Stimulated activated CD4-positive, alpha-beta T cell treated with anti-CD3 and anti-CD28 coated beads, Interleukin-12 subunit alpha, Interleukin-12 subunit beta, amount 100 ng/mL, for 48 hours (primary cell): ENCODE measurements around the gene PDCD4.
A peak's percentile ranks its signal among the peaks of the same experiment; 100 is the strongest.
"Not testable (repeated sequence)": the region's sequence is repeated elsewhere in the genome, so short reads cannot be mapped to it uniquely, and the experiment has no call there.

Experiments used
- DNase-seq, 3 donors: peaks; one replicate each; pipeline ENCODE4 v3.0.0-alpha.2; 2020; ENCODE audit warnings: low read depth in 2 of 3, low spot score in 1 of 3

Gene PDCD4

DNA sequence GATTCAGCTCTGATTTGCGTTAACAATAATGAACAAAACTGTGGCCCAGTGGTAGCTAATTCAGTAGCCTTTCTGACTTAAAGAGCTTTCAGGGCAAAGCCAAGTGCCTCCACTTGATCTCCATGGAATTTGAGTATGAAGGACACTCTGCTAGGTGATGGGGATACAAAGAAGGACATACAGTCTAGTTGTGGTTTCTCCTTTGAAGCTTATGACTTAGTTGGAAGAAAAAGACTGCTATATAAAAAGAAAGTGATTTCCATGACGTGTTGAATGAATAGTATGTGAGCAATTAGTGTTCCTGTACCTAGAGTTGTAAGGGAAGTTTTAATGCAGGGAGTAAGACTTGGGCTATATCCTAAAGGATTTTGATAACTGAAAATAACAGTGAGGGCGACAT, 8.3 kb downstream of the PDCD4 start:
- no peak for DNase-seq

DNA sequence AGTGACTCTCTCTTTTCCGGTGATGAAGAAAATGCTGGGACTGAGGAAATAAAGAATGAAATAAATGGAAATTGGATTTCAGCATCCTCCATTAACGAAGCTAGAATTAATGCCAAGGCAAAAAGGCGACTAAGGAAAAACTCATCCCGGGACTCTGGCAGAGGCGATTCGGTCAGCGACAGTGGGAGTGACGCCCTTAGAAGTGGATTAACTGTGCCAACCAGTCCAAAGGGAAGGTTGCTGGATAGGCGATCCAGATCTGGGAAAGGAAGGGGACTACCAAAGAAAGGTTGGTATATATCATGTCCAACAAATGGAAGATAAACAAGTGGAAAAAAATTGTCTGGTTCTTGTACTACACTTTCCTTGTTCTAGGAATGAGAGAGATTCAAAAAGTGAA, 9.5 kb downstream of the PDCD4 start:
- DNase-seq: no peak

DNA sequence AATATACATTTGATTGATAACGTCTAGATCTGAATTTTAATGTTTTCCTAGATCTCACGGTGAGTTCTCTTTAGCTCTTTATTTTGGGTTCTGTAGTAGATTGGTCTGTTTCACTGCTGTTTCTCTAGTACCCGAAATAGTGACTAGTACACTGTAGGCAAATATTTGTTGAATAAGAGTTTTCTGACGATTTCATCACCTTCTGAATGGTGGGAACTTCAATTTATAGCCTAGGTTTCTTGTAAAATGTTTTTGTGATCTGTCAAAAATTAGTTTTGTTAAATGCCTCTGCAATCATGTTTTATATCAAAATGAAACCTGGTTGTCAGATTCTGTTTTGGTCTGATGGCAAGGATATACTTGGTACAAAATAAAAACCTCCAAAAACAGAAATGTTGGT, 10.2 kb downstream of the PDCD4 start:
- no peak for DNase-seq

DNA sequence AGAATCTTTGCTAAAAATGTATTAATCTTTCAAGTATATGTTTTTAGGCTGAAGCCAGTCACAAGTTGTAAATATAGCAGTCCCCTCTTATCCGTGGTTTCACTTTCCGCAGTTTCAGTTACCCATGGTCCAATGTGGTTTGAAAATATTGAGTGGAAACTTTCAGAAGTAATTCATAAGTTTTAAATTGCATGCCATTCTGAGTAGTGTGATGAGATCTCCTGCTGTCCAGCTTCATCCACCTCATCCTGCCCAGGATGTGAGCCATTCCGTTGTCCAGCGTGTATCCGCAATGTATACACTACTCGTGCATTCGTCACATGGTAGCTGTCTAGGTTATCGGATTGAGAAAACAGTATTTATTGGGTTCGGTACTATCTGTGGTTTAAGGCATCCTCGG, 12.2 kb downstream of the PDCD4 start:
- DNase-seq: no peak

DNA sequence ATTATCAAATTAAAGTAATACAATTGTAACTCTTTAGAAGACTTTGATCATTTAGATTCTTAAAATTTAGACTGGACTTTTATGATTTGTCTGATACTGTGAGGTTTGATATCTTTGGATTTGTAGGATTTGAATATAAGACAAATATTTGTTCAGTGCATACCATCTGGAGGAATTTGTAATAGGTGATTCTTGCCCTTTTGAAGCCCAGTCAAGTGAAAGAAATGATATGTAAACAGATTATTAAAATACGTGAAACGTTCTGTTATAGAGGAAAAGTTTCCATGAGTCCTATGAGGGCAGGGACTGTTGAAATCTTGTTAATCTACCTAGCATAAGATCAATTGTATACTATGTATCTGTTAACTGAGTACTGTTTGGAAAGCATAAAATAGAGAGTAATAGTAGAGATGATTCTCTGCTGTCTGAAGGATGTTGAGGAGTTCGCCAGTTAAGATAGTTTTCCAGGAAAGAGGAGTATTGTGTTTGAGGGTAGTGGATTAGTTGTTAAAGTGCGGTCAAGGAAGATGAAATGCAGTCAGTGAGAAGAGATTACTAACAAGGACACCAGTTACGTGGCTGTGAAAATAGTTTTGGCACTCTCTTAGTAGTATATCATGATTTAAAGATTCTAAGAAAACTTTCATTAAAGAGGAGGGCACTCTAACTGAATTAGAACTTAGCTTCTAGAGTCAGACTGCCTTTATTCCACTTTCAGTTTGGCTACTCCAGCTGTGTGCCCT, 14.4 kb downstream of the PDCD4 start:
- no peak for DNase-seq

DNA sequence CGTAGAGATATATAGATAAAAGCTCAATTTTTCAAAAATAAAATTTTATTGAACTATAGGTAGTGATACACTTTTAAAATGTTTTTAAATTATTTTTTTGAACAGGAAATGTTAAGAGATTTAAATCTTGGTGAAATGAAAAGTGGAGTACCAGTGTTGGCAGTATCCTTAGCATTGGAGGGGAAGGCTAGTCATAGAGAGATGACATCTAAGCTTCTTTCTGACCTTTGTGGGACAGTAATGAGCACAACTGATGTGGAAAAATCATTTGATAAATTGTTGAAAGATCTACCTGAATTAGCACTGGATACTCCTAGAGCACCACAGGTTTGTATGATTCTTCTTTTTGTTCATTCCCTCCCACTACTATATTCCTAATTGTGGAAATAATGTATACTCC, 15.8 kb downstream of the PDCD4 start:
- DNase-seq: no peak

DNA sequence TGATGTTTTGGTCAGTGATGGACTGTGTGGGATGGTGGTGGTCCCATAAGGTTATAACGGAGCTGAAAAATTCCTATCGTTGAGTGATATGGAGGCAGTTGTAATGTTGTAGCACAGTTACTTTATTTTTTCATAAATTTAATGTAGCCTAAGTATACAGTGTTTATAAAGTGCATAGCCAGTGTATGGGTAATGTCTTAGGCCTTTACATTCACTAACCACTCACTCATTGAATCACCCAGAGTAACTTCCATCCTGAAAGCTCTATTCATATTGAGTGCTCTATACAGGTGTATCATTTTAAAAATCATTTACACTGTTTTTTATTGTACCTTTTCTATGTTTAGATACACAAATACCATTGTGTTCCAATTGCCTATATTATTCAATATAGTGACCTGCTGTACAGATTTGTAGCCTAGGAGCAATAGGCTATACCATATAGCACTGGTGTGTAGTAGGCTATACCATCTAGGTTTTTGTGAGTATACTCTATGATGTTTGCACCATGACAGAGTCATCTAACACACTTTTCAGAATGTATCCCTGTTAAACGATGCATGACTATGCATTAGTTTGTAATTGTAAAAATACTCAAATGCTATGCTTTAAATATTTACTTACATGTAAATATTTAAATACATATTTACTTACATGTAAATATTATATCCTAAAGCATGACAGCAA, 21.0 kb downstream of the PDCD4 start:
- DNase-seq: no peak

DNA sequence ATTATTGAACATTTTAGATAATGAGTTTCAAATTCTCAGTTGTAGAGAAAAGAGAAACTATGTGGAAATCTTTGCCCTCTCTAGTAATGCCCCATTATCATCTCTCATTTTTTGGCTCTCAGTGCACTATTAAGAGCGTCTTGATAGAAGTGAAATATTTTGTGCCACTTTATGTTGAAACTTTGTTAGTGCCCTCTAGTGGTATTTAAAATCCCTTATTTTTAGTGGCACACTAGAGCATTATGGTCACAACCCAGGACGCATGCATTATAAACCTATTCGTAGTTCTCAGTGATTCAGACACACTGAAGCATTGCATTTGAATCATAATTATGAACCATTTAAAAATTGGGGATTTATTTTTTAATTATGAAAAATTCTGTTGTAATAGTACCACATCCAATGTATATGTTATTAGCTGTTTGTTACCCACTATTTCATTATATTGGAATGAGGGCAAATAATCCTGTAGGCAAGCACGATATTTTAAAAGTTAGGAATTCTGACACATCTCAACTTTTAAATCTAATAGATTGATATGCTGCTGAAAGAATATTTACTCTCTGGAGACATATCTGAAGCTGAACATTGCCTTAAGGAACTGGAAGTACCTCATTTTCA, 21.9 kb downstream of the PDCD4 start:
- no peak for DNase-seq

DNA sequence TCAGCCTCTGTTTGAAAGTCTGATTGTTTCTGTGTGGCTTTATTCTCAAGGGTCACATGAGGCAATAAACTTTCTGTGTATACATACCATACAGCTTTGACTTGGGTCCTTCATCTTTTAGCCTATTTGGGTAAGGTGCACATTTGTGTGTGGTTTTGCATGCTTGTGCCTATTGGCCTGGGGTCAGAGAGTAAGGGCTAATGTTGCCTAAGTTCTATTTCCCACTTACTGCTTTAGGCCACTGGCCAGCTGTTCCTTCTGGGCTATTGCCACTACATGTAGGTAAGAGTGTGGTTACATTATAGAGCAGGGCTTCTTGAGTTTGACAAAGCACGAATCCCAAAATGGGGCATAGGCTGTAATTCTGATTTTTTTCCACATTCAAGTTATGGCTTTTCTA, 25.5 kb downstream of the PDCD4 start:
- no peak for DNase-seq

DNA sequence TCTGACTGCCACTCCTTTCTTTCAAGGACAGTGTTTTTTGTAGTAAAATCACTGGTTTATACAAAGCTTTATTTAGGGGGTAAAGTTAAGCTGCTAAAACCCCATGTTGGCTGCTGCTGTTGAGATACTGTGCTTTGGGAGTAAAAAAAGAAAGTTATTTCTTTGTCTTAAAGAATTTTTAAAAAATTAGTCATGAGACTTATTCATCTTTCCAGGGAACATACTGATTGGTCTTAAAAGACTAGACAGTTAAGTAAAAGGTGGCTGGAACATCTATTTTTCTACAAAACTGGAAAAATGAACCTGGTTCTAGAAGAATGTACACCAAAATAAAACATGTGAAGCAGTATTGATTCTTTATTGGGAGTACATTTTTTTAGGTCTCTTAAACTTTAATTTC, 26.7 kb downstream of the PDCD4 start:
- no peak for DNase-seq

DNA sequence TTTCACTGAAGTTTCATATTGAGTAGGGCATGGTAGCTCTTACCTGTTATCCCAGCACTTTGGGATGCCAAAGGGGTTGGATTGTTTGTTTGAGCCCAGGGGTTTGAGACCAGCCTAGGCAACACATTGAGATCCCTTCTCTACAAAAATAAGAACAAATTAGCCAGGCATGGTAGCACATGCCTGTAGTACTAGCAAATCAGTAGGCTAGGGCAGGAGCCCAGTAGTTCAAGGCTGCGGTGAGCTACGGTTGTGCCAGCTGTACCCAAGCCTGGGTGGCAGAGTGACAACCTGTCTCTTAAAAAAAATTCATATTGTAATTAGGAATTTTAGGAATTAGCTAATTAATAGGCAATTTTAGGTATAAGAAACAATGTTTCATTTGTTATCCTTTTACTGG, 29.3 kb downstream of the PDCD4 start:
- no peak for DNase-seq

DNA sequence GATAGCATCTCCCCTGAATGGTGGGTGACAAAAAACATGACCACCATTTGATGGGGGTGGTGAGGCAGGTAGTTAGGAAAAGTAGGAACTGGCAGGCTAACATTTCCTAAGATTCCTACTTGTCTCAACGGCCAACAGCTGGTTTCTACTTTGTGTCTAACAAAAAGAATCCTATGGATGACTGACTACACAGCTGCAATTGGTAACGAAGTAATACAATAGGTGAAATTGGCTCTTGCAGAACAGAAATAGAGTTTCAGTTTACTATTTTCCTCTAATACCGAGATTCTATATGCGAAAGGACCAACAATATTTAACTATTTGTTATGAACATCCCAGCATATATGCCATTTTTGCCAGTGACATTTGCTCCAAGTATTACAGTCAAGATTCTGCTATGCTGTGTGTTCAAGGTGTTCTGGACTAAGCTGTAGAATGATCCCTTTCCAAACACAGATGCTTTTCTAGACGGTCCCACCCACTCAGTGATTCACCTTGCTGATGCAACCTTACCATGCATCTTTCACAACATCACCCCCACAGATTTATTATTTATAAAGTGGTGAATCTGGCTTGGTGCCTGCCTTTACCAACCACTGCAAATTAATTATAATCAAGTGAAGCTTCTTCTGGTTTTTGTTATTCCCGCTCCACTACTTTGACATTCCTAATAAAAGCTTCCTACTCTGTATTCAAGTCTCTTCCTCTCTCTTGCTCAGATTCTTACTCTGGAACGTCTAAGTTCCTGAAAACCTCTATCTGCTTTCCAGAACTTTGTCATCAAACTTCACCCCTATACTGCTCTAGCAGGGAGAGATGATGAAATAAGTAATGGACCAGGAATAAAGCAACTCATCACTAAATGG, 30.5 kb downstream of the PDCD4 start:
- DNase-seq: peak in 1 of 3 donors; percentile 42

DNA sequence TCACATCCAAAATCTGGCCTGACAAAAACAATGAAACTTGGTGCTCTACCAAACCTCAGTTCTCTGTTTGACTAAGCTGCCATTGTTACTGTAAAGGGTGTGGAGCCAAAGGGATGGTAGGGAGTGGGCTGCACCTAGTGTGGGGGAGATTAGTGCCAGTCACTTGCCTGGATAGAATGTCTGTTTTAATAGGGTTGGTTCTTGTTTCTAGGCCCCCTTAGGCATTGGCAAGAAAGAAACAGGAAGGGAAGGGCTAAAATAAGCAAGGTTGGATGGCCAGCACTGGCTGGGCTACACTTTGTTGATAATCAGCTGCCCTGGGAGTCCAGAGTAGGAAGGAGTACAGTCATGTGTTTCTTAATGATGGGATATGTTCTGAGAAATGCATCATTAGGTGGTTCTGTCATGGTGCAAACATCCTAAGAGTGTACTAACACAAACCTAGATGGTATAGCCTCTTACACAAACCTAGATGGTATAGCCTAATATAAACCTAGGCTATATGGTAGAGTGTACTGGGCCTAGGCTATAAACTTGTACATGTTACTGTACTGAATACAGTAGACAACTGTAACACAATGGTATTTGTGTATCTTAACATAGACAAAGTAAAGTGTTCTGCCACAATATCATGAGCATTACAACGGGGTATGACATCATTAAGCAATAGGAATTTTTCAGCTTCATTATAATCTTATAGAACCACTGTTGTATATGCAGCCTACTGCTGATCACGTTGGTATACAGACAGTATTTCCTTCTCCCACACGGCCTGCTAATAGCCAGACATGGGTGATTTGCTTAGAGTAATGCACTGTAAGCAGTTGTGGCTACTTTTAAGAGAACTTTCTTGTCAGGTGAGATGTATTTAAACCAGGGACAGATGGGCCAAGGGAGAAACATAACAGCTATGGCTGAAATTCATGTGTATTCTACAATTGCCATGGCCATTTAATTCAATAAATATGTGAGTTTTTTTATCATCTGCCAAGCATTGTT, 31.9 kb downstream of the PDCD4 start:
- peak in 1 of 3 donors; percentile 10 for DNase-seq

DNA sequence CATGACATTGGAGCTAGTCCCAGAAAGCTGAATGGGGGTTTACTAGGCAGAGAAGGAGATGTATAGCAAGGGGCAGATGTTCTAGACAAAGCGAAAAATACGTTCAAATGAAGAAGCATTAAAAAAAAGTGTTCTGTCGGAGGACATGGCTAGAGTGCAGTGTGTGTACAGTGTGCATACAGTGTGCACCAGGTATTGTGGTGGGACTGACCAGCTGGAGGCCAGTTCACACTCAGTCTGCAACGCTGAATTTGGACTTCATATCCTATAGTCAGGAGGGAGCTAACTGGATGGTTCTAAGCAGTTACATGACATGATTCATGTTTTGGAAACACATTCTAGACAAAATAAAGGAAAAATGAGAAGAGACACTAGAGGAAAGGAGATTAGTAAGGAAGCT, 38.4 kb downstream of the PDCD4 start:
- no peak for DNase-seq

DNA sequence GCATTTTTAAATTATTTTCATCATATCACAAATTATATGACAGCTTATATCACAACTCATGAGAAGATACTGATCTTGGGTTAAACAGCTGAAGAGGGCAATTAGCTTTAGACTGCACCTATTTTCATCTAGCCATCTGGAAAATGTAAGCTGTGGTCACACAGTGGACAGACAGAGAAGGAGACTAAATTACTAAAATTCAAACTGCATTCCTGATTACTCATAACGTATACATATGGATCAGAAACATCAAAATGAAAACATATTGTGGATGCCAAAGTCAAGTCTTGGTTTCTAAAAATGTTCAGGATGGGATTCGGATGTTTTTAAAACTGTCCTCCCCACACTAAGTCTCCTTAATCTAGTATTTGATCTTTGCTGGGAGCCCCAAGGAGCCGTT, 40.6 kb downstream of the PDCD4 start:
- DNase-seq: no peak

DNA sequence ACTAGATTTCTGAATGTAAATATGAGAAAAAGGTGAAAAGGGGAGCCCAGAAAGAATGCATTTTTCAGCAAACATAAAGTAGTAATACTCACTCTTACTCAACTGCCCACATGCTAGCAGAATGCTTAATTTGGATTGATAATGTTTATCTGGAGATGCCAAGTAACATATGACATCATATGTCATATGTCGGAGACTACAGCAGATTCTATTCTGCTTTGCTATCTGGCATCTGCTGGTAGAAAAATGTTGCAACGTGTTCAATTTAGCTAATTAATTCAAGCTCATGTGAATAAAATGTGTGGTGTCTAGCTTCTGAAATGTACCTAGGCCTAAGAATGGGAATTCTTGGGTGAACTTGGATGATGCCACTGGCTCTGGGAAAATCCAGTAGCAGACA, 42.7 kb downstream of the PDCD4 start:
- DNase-seq: no peak

DNA sequence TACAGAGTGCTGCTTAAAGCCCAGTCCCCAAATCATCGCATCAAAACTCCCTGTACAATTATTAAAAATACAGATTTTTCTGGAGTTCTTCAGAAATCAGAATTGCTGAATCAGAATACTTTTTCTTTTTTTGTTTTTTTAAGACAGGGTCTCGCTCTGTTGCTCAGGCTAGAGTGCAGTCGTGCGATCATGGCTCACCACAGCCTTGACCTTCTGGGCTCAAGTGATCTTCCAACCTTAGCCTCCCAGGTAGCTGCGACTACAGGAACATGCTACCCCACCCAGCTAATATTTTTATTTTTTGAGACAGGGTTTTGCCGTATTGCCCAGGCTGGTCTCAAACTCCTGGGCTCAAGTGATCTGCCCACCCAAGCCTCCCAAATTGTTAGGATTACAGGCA, 43.3 kb downstream of the PDCD4 start:
- DNase-seq: no peak

DNA sequence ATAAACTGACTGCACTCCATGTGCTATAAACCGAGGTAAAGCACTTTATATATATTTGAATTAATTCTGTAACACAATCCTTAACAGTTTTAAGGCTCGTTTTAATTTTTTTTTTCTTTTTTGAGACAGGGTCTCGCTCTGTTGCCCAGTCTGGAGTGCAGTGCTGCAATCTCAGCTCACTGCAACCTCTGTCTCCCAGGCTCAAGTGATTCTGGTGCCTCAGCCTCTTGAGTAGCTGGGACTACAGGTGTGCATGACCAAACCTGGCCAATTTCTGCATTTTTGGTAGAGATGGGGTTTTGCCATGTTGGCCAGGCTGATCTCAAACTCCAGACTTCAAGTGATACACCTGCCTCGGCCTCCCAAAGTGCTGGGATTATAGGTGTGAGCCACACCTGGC, 43.9 kb downstream of the PDCD4 start:
- DNase-seq: not testable (repeated sequence)

DNA sequence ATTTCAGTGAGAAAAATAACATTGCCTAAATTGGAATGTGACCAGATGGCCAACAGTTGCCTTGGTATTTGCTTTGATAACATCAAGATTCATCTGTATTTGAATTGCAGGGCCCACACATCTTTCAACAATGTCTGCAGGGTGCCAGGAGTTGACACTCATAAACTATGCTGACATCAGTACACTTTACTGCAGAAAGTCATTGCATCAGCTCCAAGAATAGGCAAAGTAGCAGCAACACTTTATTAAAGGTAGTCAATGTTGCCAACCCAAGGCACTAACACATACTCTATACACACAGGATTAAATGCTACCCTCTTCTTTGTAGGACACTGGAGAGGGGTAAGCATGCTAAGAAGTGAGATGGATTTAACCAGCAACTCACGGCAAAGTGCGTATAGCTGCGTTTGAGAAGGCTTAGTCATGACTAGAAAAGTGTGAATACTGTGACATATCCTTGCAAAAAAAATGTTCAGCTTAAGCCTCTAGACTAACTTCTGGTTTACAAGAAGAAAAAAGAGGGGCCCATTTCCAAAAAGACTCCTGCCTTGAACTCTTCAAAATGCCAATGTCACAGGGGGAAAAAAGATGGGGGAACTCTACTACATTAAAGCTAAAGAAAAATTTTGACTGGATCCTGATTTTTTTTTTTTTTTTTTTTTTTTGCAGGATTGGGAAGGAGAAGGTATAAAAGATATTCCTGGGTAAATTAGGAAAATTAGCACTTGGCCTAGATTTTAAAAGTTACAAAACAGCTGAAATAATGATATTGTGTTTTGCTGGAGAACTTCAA, 45.0 kb downstream of the PDCD4 start:
- no peak for DNase-seq

DNA sequence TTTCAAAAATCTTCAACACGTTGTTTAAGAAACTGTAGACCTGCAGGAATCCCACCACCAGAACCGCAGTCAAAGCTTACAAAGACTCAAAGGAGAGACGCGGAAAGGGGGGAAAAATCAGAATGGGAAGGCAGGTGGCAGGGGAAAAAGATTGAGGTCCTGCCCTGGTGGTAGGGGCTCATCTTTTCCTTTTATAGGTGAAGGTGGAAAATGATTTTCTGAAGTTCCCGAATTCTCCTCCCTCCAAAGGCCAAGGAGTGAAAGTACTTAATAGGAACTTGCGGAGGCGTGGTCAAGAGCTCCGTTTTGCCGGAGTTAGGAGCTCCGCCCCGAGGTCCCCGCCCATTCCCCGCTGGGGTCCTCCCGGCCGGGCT, 46.5 kb downstream of the PDCD4 start:
- peak; percentile 72 to 89 (median 80) for DNase-seq
